ENCODE measurements around the gene RPL14. TPM values are rescaled to one million over a fixed set of nuclear protein-coding genes. Genes with fewer than 3 reads are reported as not detected.

The RPL14 gene
- total RNA-seq, 1 donor = 236 TPM

- Histone ChIP-seq H3K4me1 (ENCODE audit: insufficient read depth, low read length) (no peaks in the 10 kb centered on the region), H3K4me2 (ENCODE audit: insufficient read depth, low read length) (no peak overlapping the region)
These were observed 12.1 kb upstream of the RPL14 start for GRCh38 chr3:40445062-40445461.

DNA sequence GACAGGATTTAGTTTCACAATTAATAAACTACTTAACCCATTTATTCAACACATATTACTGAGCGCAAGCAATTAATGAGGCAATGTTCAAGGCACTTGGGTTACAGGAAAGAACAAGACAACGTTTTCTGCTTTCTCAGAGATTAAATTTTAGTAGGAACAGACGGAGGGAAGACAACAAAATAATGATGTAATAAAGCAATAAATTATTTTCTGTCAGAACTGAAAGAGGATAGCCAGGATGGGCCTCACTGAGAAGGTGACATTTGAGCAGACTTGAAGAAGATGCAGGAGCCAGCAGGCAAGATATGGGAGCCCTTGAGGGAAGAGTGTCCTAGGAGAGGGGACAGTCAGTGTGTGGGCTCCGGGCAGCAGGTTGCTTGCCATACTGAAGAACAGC, 11.3 kb upstream of the RPL14 start:
- TF ChIP-seq, protein P1, sequence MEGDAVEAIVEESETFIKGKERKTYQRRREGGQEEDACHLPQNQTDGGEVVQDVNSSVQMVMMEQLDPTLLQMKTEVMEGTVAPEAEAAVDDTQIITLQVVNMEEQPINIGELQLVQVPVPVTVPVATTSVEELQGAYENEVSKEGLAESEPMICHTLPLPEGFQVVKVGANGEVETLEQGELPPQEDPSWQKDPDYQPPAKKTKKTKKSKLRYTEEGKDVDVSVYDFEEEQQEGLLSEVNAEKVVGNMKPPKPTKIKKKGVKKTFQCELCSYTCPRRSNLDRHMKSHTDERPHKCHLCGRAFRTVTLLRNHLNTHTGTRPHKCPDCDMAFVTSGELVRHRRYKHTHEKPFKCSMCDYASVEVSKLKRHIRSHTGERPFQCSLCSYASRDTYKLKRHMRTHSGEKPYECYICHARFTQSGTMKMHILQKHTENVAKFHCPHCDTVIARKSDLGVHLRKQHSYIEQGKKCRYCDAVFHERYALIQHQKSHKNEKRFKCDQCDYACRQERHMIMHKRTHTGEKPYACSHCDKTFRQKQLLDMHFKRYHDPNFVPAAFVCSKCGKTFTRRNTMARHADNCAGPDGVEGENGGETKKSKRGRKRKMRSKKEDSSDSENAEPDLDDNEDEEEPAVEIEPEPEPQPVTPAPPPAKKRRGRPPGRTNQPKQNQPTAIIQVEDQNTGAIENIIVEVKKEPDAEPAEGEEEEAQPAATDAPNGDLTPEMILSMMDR (IDR thresholded peaks at IDR 0.05; ENCODE audit: extremely low read depth, low read depth, low read length) = no peak
- H3K27me3 ChIP-seq (ENCODE audit: insufficient read depth, low read length) = no peaks in the 10 kb centered on the region

More at GRCh38 chr3:40445062-40445461, 12.1 kb upstream of the RPL14 start:
- Histone ChIP-seq H3K36me3 (ENCODE audit: insufficient read depth, low read length) (no peaks in the 10 kb centered on the region), H3K4me3 (ENCODE audit: insufficient read depth, low read length) (no peak overlapping the region), H4K20me1 (ENCODE audit: insufficient read depth, low read length) (no peaks in the 10 kb centered on the region), H3K9me3 (ENCODE audit: low read depth, low read length) (no peaks in the 10 kb centered on the region), H3K27ac (ENCODE audit: low read depth, low read length) (no peak overlapping the region), H3K27me3 (ENCODE audit: insufficient read depth, low read length) (no peaks in the 10 kb centered on the region), H3K79me2 (ENCODE audit: insufficient read depth, low read length) (no peaks in the 10 kb centered on the region), H2AFZ (ENCODE audit: low read length) (no peak overlapping the region)
- no peak for DNase-seq (ENCODE audit: insufficient read length, low spot score, missing footprints)
- TF ChIP-seq, protein P1 (IDR thresholded peaks at IDR 0.05; ENCODE audit: extremely low read depth, low read depth, low read length) = no peak

GRCh38 chr3:40450438-40450837, 6.7 kb upstream of the RPL14 start:
- H3K4me3 ChIP-seq (ENCODE audit: insufficient read depth, low read length) = no peak overlapping the region
- H3K36me3 ChIP-seq (ENCODE audit: insufficient read depth, low read length) = no peaks in the 10 kb centered on the region
- TF ChIP-seq, protein P1 (IDR thresholded peaks at IDR 0.05; ENCODE audit: extremely low read depth, low read depth, low read length) = no peak
- H3K79me2 ChIP-seq (ENCODE audit: insufficient read depth, low read length) = no peaks in the 10 kb centered on the region
- H3K27ac ChIP-seq (ENCODE audit: low read depth, low read length) = no peak overlapping the region
- no peak for DNase-seq (ENCODE audit: insufficient read length, low spot score, missing footprints)
- H4K20me1 ChIP-seq (ENCODE audit: insufficient read depth, low read length) = no peaks in the 10 kb centered on the region
- no peak overlapping the region for H3K4me2 ChIP-seq (ENCODE audit: insufficient read depth, low read length)
- H3K4me1 ChIP-seq (ENCODE audit: insufficient read depth, low read length) = peaks cover 11% of the 10 kb centered on the region
- no peaks in the 10 kb centered on the region for H3K9me3 ChIP-seq (ENCODE audit: low read depth, low read length)
- H2AFZ ChIP-seq (ENCODE audit: low read length) = no peak overlapping the region
- H3K27me3 ChIP-seq (ENCODE audit: insufficient read depth, low read length) = no peaks in the 10 kb centered on the region

More for the DNA sequence above, 11.3 kb upstream of the RPL14 start:
- Histone ChIP-seq H3K9me3 (ENCODE audit: low read depth, low read length) (no peaks in the 10 kb centered on the region), H3K4me1 (ENCODE audit: insufficient read depth, low read length) (no peaks in the 10 kb centered on the region), H4K20me1 (ENCODE audit: insufficient read depth, low read length) (no peaks in the 10 kb centered on the region), H3K4me3 (ENCODE audit: insufficient read depth, low read length) (no peak overlapping the region), H2AFZ (ENCODE audit: low read length) (no peak overlapping the region), H3K27ac (ENCODE audit: low read depth, low read length) (no peak overlapping the region), H3K36me3 (ENCODE audit: insufficient read depth, low read length) (no peaks in the 10 kb centered on the region), H3K4me2 (ENCODE audit: insufficient read depth, low read length) (no peak overlapping the region), H3K79me2 (ENCODE audit: insufficient read depth, low read length) (no peaks in the 10 kb centered on the region)
- no peak for DNase-seq (ENCODE audit: insufficient read length, low spot score, missing footprints)

DNA sequence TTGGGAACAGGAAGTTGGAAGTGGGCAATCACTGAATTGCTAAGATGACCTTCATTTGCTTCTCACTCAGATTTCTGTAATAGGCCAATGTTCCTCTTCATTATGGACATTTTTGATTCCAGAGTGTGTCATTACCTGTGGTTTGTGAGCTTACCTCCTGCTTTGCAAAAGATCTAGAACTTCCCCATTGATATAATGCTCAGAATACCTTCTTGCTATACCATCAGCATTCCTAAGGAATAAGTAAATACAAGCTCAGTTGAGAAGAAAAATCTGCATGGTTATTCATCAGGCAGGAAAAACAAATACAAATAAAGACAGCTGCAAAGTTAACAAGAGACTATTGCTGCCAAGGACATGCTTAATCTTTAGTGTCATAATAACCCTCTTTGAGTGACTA, 5.6 kb upstream of the RPL14 start:
- Histone ChIP-seq H3K4me1 (ENCODE audit: insufficient read depth, low read length) (peaks cover 11% of the 10 kb centered on the region), H2AFZ (ENCODE audit: low read length) (no peak overlapping the region), H3K27ac (ENCODE audit: low read depth, low read length) (no peak overlapping the region), H3K4me2 (ENCODE audit: insufficient read depth, low read length) (no peak overlapping the region), H3K9me3 (ENCODE audit: low read depth, low read length) (no peaks in the 10 kb centered on the region), H3K4me3 (ENCODE audit: insufficient read depth, low read length) (no peak overlapping the region), H3K79me2 (ENCODE audit: insufficient read depth, low read length) (no peaks in the 10 kb centered on the region), H3K27me3 (ENCODE audit: insufficient read depth, low read length) (no peaks in the 10 kb centered on the region), H3K36me3 (ENCODE audit: insufficient read depth, low read length) (no peaks in the 10 kb centered on the region), H4K20me1 (ENCODE audit: insufficient read depth, low read length) (no peaks in the 10 kb centered on the region)
- TF ChIP-seq, protein P1 (IDR thresholded peaks at IDR 0.05; ENCODE audit: extremely low read depth, low read depth, low read length) = no peak
- no peak for DNase-seq (ENCODE audit: insufficient read length, low spot score, missing footprints)

Data from osteoblast (primary cell).